ENCODE results near the gene BAX. TPM values are rescaled to one million over a fixed set of nuclear protein-coding genes. Genes with fewer than 3 reads are reported as not detected.

The BAX gene
- total RNA-seq, 1 donor from 2014 or later, result 237 TPM

DNA sequence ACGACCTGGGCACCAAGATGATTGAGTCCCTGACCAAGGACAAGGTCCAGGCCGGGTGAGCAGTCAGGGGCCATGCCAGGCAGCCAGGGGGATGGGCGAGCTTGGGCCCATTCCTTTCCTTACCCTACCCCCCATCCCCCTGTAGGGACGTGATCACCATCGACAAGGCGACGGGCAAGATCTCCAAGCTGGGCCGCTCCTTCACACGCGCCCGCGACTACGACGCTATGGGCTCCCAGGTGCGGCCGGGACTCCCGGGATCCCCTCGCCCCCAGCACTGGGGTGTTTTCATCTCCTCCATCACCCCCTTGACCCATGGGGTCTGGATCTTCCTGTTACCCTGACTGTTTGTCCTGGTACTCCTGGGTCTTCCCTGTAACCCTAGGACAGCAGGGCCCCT is 55.2 kb downstream of the BAX start:
- DNase-seq (ENCODE audit: extremely low read depth, low read depth, low spot score), result no peak

DNA sequence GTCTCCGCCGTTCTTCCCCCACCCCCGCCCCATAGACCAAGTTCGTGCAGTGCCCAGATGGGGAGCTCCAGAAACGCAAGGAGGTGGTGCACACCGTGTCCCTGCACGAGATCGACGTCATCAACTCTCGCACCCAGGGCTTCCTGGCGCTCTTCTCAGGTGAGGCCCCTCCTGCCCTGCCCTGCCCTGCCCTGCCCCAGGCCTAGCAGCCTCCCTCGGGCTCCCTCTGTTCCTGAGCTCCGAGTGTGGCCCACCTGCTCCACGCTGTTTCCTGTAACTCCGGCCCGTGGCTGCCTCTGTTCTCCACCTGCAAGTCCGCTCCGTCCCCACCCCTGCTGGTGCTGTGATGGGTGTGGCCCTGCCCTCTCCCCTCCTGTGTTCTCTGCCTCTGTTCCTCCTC is 55.8 kb downstream of the BAX start:
- no peak for DNase-seq (ENCODE audit: extremely low read depth, low read depth, low spot score)

DNA sequence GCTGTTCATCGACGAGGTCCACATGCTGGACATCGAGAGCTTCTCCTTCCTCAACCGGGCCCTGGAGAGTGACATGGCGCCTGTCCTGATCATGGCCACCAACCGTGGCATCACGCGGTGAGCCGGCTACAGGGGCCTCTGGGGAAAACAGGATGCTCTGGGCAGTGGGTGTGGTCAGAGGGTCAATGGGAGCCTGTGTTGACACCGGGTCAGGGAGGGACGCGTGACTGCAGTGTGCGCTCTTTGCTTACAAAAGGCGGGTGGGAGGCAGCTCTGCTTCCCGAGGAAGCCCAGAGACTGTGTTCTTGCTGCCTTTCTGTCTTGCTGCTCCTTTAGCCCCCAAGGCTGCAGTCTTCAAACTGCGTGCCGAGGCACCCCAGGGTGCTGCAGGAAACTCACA is 56.5 kb downstream of the BAX start:
- DNase-seq (ENCODE audit: extremely low read depth, low read depth, low spot score), result no peak

Other genes with a start within 250 kb of the BAX start
- 0.29 and 1.6 TPM in 2 replicates for gene MAMSTR, start 235.2 kb upstream of the BAX start, total RNA-seq
- 153 and 158 TPM in 2 replicates for gene RASIP1, start 214.3 kb upstream of the BAX start, total RNA-seq
- gene IZUMO1, start 208.0 kb upstream of the BAX start, total RNA-seq, result not detected in 2 replicates
- 6.1 and 6.4 TPM in 2 replicates for gene FUT1, start 202.2 kb upstream of the BAX start, total RNA-seq
- not detected in 2 replicates for gene FGF21, start 199.4 kb upstream of the BAX start, total RNA-seq
- gene BCAT2, start 143.8 kb upstream of the BAX start, total RNA-seq, result 53.3 and 71.8 TPM in 2 replicates
- 38.8 and 39.6 TPM in 2 replicates for gene HSD17B14, start 118.4 kb upstream of the BAX start, total RNA-seq
- gene PLEKHA4, start 86.3 kb upstream of the BAX start, total RNA-seq, result 2.4 and 4.0 TPM in 2 replicates
- gene PPP1R15A, start 82.5 kb upstream of the BAX start, total RNA-seq, result 74.2 and 82.8 TPM in 2 replicates
- 0.19 TPM in 1 of 2 replicates, not detected in the other for gene TULP2, start 56.1 kb upstream of the BAX start, total RNA-seq
- gene NUCB1, start 54.6 kb upstream of the BAX start, total RNA-seq, result 446 and 494 TPM in 2 replicates
- not detected in 2 replicates for gene DHDH, start 21.2 kb upstream of the BAX start, total RNA-seq
- 2,985 and 5,472 TPM in 2 replicates for gene FTL, start 10.4 kb downstream of the BAX start, total RNA-seq
- 40.0 and 41.5 TPM in 2 replicates for gene GYS1, start 38.4 kb downstream of the BAX start, total RNA-seq
- 132 and 133 TPM in 2 replicates for gene RUVBL2, start 39.0 kb downstream of the BAX start, total RNA-seq
- gene LHB, start 62.2 kb downstream of the BAX start, total RNA-seq, result 0.76 TPM in 1 of 2 replicates, not detected in the other
- not detected in 2 replicates for gene CGB3, start 69.5 kb downstream of the BAX start, total RNA-seq
- not detected in 2 replicates for gene CGB2, start 77.0 kb downstream of the BAX start, total RNA-seq
- not detected in 2 replicates for gene CGB1, start 82.0 kb downstream of the BAX start, total RNA-seq
- gene CGB5, start 89.0 kb downstream of the BAX start, total RNA-seq, result not detected in 2 replicates
- gene CGB8, start 94.2 kb downstream of the BAX start, total RNA-seq, result not detected in 2 replicates
- not detected in 2 replicates for gene CGB7, start 102.9 kb downstream of the BAX start, total RNA-seq
- not detected in 2 replicates for gene NTF4, start 109.9 kb downstream of the BAX start, total RNA-seq
- gene KCNA7, start 117.8 kb downstream of the BAX start, total RNA-seq, result 0.06 TPM in 1 of 2 replicates, not detected in the other
- 156 and 289 TPM in 2 replicates for gene SNRNP70, start 130.6 kb downstream of the BAX start, total RNA-seq
- 5.4 and 7.7 TPM in 2 replicates for gene LIN7B, start 159.5 kb downstream of the BAX start, total RNA-seq
- gene C19orf73, start 164.3 kb downstream of the BAX start, total RNA-seq, result 1.9 and 3.3 TPM in 2 replicates
- 3.8 and 4.6 TPM in 2 replicates for gene PPFIA3, start 164.7 kb downstream of the BAX start, total RNA-seq
- gene HRC, start 200.5 kb downstream of the BAX start, total RNA-seq, result not detected in 2 replicates
- 35.5 and 39.5 TPM in 2 replicates for gene TRPM4, start 202.9 kb downstream of the BAX start, total RNA-seq